Measurements from ENCODE around the gene POU6F2.
"Not testable (repeated sequence)": the region's sequence is repeated elsewhere in the genome, so short reads cannot be mapped to it uniquely, and the experiment has no call there.

POU6F2 gene

DNA sequence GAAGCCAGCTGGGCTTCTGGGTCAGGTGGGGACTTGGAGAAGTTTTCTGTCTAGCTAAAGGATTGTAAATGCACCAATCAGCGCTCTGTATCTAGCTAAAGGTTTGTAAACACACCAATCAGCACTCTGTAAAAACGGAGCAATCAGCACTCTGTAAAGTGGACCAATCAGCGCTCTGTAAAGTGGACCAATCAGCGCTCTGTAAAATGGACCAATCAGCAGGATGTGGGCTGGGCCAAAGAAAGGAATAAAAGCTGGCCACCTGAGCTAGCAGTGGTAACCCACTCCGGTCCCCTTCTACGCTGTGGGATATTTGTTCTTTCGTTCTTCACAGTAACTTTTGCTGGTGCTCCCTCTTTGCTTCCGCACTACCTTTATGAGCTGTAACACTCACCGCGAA lies 216.7 kb downstream of the POU6F2 start:
- not testable (repeated sequence) for DNase-seq

DNA sequence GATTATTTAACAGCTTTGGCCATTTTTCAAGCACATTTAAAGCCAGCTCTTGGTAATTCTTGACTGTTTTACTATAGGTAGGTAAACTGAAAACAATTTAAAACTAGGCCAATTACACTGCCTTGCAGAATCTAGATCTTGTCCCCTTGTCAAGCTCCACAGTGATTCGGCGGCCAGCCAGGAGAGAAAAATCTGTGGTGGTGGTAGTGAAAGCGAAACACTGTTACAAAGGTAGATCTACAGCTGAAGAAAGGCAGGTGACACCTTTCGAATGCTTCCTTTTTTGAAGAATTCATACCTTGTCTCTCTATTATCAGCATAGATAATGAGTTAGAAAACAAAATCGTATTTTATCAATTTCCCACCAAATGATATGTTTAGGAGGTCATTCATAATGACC lies 218.3 kb downstream of the POU6F2 start:
- no peak for DNase-seq

DNA sequence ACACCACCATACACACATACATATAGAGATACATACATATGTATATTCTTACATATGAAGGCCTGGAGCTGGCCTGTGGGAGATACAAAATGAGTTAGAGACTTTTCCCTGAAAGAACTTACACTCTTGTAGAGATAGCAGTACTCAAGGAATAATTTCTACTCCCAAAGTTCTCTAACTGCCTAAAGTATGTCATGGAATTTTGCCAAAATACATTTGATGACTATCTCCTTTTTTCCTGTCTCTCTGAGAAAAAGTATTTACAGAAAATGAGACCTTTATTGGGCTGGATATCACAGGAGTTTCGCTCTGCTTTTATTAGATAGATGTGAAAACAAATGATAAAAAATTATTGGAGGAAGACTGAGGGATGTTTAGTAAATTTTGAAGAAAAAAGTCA lies 220.1 kb downstream of the POU6F2 start:
- no peak for DNase-seq

DNA sequence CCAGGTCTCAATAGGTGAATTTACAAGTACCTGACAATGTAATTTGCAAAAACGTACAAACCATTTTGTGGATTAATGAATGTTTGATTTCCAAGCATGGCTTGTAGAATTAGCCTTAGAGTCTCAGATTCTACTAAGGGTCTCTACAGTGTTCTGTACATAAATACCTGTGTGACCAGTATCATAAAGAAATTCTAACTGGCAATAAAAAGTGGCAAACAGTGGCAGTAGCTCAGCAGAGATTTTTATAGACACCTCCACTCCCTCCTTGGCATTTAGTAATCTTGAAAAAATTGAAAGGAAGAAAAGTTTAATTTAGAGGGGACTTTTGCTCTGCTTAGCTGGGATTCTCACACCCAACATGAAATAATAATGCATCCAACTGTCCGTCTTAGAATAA lies 220.8 kb downstream of the POU6F2 start:
- DNase-seq, result no peak

DNA sequence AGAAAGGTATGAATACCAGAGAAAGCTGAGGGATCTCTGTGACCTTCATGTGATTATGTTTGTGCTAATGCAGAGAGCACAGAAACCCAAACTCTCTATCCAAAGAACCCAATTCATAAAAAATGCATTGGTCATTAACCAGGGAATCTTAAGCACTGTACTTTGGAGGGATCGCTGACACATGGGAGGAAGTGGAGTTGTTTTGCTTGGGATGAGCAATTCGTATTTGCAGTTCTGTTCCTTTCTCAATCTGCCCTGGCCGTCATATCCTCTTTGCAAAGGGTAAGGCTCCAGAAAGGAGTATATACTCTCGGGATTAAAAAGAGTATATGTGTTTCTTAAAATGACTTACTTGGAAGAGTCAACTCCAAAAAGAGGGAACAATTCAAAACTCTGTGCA lies 221.3 kb downstream of the POU6F2 start:
- no peak for DNase-seq

DNA sequence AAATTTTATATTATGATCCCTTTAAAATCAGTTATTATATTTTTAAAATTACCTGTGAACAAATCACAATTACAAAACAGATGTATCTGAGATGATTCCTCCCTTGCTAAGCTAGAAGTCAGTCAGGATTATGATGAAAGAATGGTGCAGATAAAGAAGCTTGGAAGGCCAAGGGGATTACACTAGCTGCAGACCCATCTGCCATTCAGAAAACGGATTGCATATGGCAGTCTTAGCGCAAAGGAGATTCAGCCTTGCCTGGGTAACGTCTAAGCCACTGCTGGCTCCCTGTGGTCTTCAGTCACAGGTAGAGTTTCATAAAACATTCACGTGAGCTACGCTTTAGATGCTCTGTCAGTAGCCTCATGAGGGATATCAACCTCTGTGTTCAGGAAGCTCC lies 222.2 kb downstream of the POU6F2 start:
- DNase-seq, result no peak

DNA sequence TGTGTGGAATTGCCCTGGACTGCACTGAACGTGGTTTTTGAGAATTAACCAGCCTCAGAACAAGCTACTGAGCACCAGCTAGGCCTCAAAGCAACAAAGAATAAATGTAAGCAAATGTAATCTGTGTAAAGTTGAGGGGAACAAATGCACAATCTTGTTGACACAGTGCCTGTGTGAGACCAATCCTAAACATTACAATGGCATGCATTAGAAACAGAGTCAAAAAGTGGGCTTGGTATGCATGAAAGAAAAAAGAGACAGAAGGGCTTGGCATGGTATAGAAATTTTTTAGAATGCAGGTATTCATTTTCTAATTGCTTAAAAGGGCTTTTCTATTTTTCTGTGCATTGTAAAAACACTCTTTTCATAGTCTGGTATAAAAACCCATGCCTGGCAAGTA lies 224.3 kb downstream of the POU6F2 start:
- no peak for DNase-seq

DNA sequence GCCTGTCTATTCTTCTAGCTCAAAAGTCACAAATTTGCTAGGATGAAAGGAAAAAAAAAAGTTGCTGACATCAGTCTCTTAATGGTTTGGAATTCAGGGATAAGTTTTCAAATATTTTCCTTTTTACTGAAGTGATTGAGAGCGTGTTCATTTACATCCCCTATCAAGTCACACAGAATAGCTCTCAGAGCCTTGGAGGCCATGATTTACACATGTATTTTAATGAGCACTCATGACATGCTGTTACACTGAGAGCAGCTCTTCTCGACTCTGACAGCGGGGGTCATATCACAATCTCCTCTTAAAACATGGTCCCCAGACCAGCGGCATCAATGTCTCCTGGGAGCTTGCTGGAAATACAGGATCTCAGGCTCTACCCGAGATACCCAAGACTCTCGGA lies 232.7 kb downstream of the POU6F2 start:
- no peak for DNase-seq

DNA sequence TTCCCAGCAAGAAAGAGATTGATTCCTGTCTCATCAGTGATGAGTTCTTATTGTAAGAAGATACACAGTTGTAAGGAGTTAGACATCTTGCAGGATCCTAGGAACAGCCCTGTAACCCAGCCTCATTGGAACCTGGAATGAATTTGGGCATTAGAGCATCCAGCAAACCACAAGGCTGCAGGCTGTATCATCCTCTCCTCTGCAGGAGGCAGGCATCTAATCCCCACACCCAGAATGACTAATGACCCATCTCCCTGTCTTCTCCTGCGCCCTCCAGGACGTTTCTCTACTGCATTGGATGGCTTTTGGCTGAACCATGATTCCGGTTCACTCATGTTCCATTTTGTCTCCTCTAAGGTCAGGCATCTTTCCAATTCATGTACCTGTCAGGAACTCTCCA lies 233.9 kb downstream of the POU6F2 start:
- no peak for DNase-seq

DNA sequence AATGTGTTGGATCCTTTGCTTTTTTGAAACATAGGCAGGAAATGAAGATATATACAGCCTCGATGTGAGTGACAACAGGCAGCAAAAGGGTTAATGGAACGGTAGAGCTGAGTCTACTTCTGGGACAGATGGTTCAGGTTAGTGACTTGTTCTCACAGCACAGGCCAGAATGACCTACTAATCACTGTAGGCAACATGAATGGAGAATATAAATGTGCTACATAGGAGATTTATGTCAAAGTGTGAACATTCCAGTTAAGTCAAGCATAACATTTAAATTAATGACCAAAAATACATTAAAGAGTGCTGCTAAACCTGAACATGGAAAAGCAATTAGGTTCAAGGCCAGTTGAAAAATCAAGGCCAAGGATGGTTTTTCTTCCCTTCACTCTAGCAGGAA lies 235.2 kb downstream of the POU6F2 start:
- no peak for DNase-seq

DNA sequence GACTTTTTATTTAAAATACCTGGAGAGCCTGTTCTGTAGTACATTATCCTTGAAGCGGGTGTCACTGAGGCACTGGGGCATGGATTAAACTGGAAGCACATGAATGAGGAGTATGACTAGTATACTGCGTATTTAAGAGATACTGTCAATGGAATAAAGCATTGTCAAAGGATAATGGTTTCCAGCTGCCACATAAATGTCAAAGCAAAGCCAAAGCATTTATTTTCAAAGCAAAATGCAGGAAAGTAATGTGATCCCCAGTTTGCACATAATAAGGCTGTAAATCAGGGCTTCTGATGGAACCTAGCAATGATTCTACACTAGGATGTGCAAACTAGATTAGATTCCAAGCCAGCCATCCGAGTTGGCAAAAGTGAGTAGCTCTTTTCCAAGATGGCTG lies 240.1 kb downstream of the POU6F2 start:
- no peak for DNase-seq

DNA sequence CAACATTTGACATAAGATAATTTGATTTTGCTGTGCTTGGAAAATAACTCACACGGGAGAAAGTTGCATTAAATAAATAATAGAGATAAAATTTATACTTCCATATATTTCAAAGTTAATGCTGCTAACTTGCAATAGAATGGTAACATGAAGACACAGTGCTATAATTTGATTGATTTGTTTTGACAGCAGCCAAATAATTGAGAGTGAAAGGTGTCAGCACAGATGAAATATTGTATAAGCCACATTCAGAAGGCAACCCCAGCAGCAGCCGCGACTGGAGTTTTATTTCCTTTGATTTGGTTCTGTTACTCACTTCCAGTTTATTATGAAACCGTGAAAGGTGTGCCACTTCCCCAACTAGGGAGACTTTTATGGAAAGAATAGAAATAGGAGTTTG lies 242.2 kb downstream of the POU6F2 start:
- DNase-seq, result no peak

DNA sequence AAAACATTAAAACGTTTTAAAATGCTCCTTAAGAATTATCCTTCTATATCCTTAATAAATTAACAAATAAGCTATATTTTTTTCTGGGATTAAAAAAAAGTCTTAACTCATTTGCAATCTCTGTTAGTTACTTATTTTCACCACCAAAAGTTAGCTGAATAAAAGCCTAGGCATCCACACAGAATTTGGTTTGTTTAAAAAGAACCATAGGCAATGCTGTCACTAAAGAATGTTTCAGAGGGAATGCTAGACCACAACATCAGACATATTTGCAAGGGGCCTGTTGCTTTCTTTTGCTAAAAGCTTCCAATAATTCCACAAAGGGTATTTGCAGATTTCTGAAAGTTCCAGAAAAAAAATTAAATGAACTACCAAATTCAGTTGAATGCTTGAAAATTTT lies 244.2 kb downstream of the POU6F2 start:
- no peak for DNase-seq

DNA sequence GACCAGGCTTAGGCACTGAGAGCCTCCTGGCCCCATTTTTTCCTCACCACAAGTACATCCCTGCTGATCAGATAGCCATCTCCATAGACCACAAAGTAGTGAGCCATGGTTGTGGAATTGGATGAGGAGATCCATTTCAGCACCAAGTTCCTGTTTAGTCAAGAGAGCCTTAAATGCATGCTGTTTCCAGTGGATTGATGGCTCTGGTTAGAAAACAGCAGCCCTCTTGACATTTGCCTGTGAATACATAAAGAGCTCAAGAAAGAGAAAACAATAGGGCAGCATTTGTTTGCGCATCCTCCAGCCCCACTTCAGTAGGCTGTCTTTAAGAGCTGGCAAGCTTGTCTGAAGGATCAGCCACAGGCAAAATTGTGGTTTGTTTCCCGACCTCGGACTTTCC lies 251.2 kb downstream of the POU6F2 start:
- no peak for DNase-seq

DNA sequence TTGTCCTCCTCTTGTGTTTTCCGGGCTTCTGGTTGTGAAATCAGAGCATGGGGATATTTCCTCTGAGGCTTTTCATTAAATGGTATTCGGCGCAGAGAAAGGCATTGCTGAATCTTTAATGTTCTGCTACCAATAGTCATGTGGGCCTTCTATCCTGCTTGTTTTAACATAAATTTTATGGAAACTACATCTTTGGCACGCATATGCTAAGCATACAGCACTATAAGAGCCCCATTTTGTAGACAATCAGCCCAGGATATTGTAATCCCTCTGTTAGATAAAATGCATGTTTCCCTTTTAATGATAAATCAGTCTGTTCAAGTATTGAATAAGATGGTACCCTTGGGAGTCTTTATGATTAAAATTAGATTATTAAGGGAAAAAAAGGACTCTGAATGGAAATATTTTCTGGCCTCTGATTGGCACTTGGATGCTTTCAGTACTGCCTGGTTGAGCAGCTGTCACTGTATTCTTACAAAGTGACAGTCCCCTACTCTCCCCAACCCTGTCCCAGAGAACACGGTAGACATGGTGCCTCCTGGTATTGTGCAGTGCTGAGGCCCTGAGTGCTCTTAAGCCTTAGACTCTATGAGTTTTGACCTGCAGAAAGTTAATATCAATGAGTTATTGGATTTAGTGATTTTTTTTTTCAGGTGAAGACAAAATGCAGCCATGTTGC lies 256.3 kb downstream of the POU6F2 start:
- no peak for DNase-seq

DNA sequence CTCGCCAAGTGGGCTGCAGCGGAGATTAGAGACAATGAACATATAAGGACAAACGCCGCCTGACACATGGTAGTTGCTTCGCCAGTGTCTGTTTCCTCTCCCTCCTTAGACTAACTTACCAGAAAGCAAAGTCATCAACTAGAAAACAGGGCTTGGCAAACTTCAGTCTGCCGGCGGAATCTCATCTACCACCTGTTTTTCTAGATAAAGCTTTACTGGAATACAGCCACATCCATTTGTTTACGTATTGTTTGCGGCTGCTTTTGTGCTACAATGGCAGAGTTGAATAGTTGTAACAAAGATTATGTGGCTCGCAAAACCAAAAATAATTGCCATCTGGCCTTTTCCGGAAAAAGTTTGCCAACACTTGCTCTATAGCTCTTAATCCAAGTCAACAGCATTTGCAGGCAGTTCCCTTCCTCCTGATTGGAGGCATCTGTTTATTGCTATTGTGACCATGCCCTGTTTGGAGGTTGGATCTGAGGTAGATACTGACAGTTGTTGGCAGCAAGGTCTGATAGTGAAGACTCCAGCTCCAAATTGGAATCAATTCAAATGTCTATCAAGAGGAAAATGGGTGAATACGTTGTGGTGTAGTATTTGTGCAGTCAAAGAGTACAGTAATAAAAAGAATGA lies 260.6 kb downstream of the POU6F2 start:
- no peak for DNase-seq

DNA sequence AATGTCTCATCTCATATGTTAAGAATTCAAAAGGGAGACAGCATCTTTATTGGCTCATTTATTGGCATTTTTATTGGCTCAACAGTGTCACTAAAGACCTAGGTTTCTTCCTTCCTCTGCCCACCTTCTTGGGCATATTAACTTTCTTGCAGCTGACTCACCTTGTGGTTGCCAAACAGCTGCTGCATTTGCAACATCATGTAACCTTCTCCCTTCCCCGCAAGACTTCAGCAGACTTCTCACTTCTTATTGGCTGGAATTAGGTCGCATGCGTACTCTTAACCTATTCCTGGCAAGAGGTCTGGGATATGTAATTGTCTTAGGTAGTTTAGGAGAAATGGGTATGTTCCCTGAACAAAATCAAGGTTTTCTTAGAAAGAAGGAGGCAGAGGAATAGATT lies 263.2 kb downstream of the POU6F2 start:
- no peak for DNase-seq

DNA sequence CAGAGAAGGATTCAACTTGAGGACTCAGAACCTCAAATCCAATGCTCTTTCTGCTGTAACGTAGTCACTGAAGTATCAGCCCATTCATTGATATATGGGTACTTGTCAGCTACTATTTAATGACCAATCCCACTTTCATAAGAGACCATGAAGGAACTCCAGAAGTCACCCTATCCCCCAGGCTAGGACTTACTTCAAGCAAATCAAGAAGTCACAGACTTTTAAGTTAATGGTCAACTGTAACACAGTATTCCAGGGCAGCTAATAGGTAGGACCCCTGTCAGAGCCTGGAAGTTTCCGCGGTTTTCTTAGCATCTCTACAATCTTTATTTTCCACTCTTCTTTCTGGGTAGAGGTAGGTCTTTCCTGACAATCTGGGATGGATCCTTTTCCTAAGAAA lies 269.9 kb downstream of the POU6F2 start:
- DNase-seq, result no peak

DNA sequence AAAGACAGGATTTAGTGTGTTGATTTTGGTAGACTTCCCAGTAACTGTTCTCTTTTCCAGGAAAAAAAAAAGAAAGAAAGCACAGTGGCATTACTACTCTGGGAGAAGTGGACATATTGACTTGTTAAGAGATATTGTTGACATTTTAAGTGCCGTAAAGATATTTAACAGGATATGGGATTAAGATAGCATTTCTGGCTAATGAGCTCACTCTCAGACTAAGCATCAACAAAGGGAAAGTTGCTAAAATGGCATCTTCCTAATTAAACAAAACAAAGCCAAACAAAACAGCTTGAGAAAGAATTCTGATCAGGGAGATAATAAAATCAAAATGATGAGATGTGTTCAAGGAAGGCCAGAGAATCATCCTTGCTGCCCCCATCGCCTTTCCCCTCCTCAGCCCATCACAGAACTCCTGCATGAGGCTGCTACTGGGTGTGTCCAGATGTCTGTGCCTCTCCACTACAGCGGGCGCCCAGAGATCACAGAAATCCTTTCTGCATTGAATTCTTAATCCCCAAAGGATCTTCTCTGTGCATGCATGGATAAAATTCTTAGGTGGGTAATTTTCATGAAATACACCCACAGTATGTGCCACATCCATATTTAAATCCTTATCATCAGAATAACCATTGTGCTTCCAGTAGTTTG lies 270.5 kb downstream of the POU6F2 start:
- DNase-seq, result no peak

DNA sequence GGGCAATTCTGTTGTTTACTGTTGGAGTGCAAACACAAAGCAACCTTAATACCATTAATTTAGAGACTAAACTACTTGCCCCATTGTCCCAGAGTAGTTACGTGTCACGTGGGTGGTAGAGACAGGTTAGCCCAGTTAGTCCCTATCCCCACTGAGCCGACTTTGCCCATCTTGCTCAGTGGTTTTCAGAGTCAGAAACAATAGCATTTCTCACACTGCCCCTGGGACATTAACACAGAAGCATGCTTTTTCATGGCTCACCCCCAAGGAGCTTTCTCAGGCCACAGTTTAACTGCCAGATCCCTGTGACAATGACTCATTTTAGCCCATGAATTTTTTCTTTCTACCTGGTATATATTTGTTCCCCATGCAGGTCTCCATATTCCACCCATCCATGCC lies 271.0 kb downstream of the POU6F2 start:
- no peak for DNase-seq

DNA sequence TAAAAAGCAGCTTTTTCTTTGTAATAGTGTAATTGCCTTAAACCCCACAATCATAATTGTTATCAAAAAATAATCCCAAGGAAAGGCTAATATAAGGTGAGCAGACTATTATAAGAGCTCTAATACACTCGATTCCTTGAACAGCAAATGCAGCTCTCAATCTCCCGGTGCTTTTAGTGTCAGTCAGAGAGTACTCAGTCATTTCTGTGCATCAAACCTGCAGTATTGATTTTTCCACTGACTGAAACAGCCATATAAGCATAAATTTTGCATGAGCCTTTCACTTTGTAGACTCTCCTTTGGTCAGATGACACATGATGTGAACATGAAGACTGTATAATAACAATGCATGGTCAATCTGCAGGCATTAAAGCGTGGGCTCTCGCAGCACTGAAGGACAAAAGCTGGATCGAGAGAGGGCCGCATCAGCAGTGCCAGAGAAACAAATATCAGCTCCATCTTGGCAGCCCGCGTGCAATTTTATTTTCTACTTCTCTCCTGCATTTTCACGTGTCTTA lies 272.0 kb downstream of the POU6F2 start:
- DNase-seq, result no peak

DNA sequence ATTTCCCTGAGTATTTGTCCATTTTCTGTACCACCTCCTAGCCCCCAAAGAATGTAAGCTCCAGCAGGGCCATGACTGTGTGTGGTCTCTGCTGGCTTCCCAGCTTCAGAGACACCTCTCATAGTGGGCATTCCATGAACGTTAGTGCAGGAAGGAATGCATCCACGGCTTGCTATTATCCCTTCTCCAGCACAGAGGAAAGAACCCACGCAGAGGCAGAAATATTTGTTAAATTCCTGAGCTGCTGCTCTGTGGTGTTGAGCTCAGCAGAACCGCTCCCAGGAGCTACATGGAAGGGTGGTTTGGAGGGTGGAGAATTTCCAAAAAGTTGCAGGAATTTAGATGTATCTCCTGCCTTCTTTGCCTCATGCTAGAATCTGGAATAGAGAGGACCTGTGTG lies 275.2 kb downstream of the POU6F2 start:
- DNase-seq, result no peak

DNA sequence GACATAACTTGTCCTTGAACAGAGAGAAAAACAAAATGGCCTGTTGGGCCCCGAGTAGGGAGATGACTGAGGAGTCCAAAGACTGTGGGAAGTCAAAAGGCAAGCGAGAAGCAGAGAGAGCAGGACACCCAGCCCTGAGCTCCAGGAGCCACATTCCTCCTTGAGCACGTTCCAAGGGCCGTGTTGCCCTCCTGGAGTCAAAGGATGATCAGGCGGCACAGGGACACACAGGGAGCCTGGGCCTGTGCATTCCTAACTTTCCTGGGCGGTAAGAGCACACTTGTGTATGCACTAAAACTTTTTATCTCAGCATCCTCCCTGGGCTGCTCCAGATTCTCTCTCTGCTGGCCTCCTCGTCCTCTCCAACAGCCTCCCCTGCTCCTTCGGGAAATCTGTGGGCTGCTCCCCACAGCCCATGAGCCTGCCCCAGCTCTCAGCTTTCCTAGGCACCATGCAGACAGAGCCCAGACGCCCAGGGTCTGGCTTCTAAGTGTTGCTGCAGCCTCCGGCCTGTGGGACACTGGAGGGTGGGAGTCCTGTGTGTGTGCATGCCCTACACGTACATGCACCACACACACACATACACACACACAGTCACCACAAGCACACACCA lies 281.8 kb downstream of the POU6F2 start:
- DNase-seq, result no peak

DNA sequence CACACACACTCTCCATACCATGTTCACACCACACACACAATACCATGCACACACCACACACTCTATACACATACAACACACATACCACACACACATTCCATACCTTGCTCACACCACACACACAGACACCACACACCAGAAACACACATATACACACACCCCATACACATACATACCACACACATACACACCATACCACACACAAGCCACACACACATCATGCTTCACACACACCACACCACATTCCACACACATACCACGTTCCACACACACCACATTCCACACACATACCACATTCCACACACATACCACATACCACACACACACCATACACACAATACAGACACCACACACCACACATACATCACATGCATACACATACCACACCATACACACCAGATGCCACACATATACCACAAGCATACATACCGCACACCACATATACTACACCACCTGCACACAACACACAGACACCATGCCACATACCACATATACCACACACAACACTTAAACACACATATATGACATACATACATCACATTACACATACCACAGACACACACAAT lies 282.7 kb downstream of the POU6F2 start:
- no peak for DNase-seq
